Urinary bladder (tissue), 4 donors: ENCODE data around the gene GNG8. TPM values are rescaled to one million over a fixed set of nuclear protein-coding genes. Genes with fewer than 3 reads are reported as not detected.

ENCODE experiments used
- DNase-seq: peaks from one replicate; pipeline ENCODE4 v3.0.0-alpha.2; 2015; ENCODE audit errors: extremely low spot score
- H3K27ac ChIP-seq: one replicate; pipeline ENCODE4 v1.5.1; 2013; ENCODE audit warnings: low read depth, mild to moderate bottlenecking, moderate library complexity
- H3K36me3 ChIP-seq: one replicate; pipeline ENCODE4 v1.6.1; 2013; ENCODE audit warnings: mild to moderate bottlenecking, moderate library complexity; ENCODE audit not compliant: insufficient read depth
- H3K4me1 ChIP-seq: one replicate; pipeline ENCODE4 v1.6.1; 2013; ENCODE audit warnings: mild to moderate bottlenecking, moderate library complexity; ENCODE audit not compliant: insufficient read depth
- H3K4me3 ChIP-seq: one replicate; pipeline ENCODE4 v1.5.1; 2013; ENCODE audit warnings: low read depth, low read length
- WGBS: extraction: QIAGEN DNeasy Blood & Tissue Kit; methylation state at CpG from one replicate; pipeline ENCODE4 v1.1.7; 2013; 5-methylcytosine and 5-hydroxymethylcytosine counted together
- polyA plus RNA-seq: library from polyadenylated mRNA; stranded (reverse); fragments of 200-250 nt; gene quantifications from one replicate; pipeline ENCODE4 v1.2.3, GENCODE V29; 2013
- total RNA-seq: library from RNA; depleted of rRNA; stranded (reverse); fragments of >200 nt; gene quantifications from one replicate; pipeline ENCODE4 v1.2.3, GENCODE V29; 2014
- donor health status: healthy with polysubstance abuse.
- donor health status: healthy.

GNG8 gene
- total and polyA plus RNA-seq, 2 donors = not detected

DNA sequence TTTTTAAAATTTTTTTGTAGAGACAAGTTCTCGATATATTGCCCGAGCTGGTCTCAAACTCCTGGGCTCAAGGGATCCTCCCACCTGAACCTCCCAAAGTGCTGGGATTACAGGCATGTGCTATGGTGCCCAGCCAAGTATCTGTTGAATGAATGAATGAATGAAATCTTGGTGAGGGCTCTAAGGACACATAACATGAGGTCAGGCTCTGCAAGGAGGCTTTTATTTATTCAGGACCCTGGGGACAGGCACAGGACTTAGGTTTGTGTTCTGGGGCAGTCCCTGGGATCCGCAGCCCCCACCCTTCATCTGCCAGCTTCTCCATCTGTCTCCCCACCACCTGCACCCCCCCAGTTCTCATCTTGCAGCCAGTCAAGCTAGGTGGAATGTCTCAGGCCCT lies 15.7 kb downstream of the GNG8 start:
- Histone ChIP-seq H3K4me1 (no peaks in the 10 kb centered on the region), H3K4me3 (no peak overlapping the region), H3K27ac (no peak overlapping the region), H3K36me3 (no peaks in the 10 kb centered on the region)
- WGBS = 91% methylated on average over 3 of the region's 3 CpGs
- DNase-seq = no peak

DNA sequence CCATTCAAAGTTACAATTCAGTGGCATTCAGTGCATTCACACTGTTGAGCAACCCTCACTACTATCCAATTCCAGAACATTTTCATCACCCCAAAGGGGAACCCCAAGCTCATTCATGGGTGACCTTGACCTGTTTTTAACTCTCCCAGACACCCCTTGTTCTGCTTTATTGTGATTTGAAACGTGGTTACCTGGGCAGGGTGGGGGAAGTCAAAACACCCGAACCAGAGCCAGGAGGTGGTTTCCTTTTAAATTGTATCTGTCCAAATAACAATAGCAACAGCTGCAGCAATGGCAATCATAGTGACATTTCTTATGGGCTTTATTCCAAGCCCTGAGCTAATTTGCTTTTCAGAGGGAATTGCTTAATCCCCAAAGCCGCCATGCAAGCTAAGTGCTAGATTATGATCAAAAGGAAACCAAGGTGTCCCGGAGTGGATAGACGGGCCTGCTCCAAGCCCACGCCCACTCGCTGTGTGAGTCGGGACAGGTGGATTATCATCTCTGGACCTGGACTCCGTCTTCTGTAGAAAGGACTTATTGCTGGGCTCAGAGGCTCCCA lies 17.3 kb downstream of the GNG8 start:
- Histone ChIP-seq H3K4me3 (no peak overlapping the region), H3K36me3 (no peaks in the 10 kb centered on the region), H3K27ac (no peak overlapping the region), H3K4me1 (no peaks in the 10 kb centered on the region)
- WGBS = 72% methylated on average over 9 of the region's 9 CpGs
- DNase-seq = no peak

DNA sequence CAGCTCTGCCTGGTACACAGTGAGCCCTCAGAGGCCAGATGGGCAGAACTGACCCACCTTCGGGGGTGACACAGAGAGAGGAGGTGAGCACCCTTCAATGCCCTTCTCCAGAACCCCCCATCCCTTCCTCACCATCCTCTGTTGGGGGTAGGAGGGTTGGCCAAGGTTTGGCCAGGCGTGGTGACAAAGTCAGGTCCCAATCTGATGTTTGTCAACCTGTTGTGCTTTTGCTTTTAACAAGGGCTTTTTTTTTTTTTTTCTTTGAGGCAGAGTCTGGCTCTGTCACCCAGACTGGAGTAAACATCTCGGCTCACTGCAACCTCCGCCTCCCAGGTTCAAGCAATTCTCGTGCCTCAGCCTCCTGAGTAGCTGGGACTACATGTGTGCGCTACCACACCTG lies 18.4 kb downstream of the GNG8 start:
- no peaks in the 10 kb centered on the region for H3K4me1 ChIP-seq
- WGBS = 90% methylated on average over 6 of the region's 6 CpGs
- H3K4me3 ChIP-seq = no peak overlapping the region
- DNase-seq = no peak
- H3K36me3 ChIP-seq = no peaks in the 10 kb centered on the region
- no peak overlapping the region for H3K27ac ChIP-seq

DNA sequence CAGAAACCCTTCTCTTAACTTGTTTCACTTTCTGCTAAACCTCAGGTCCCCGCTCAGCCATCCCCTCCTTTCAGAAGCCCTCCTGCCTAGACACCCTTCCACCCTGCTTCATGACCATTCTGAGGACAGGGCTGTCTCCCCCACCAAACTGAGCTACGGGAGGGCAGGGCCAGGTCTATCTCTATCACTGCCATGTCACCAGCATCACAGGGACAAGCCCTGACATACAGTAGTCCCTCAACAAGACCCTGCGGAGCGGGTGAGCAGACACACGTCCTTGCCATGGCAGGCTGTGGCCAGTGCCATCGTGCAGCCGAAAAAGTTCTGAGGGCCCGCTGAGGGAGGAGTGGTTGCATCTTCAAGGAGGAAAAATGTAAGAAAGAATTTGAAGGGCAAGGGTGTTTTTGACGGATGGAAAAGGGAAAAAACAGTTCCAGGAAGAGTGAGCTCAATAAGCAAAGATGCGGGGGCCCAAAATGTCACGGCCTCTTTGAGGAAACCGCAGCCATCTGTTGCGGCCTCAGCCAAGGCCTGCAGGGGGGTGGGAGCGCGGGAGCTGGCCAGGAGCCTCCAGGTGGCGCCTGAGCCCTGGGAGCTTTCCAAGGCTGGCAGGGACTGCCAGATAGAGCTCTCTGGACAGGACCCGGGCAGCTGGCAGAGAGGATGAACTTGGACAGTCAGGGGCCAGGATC lies 19.2 kb downstream of the GNG8 start:
- DNase-seq = no peak
- Histone ChIP-seq H3K36me3 (no peaks in the 10 kb centered on the region), H3K4me1 (no peaks in the 10 kb centered on the region), H3K27ac (no peak overlapping the region), H3K4me3 (no peak overlapping the region)
- WGBS = 40% methylated on average over 17 of the region's 17 CpGs

DNA sequence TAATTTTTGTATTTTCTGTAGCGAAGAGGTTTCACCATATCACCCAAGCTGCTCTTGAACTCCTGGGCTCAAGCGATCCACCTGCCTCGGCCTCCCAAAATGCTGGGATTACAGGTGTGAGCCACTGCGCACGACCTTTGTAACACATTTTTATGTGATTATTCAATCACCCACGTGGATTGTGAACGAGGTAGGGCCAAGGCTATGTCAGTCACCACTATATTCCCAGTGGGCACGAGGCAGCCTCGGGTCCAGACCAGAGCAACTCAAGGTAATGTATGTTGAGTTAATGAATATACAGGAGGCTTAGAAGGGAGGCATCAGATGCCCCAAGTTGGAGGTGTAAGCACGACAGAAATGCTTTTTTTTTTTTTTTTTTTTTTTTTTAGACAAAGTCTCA lies 20.0 kb downstream of the GNG8 start:
- WGBS = 88% methylated on average over 10 of the region's 10 CpGs
- no peaks in the 10 kb centered on the region for H3K4me1 ChIP-seq
- H3K4me3 ChIP-seq = no peak overlapping the region
- H3K27ac ChIP-seq = no peak overlapping the region
- no peaks in the 10 kb centered on the region for H3K36me3 ChIP-seq
- no peak for DNase-seq

DNA sequence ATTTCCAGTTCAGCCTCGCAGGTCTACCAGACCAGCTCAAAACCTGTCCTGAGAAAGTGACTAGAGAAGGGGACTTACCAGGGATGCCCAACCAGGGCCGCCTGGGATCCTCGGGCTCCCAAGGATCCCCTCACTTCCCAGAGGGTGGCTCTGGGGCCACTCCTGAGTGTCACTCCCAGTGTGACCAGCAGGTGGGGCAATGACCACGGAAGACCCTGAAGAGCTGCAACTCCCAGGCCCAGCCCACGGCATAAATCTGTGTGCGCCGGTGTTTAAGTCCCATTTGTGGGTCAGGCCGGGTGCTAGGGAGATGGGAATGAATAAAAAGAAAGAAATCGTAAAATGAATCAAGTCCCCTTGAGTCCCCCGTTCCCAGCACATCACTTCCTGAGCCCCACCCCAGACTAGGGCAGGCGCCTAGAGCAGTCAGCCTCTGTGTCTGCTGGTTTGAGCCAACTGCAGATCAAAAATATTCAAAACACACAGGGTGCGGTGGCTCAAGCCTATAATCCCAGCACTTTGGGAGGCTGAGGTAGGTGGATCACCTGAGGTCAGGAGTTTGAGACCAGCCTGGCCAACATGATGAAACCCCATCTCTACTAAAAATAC lies 21.8 kb downstream of the GNG8 start:
- WGBS = 9% methylated on average over 12 of the region's 12 CpGs
- H3K4me1 ChIP-seq = no peaks in the 10 kb centered on the region
- no peak overlapping the region for H3K27ac ChIP-seq
- H3K36me3 ChIP-seq = peaks cover 2% of the 10 kb centered on the region
- no peak overlapping the region for H3K4me3 ChIP-seq
- DNase-seq = no peak

DNA sequence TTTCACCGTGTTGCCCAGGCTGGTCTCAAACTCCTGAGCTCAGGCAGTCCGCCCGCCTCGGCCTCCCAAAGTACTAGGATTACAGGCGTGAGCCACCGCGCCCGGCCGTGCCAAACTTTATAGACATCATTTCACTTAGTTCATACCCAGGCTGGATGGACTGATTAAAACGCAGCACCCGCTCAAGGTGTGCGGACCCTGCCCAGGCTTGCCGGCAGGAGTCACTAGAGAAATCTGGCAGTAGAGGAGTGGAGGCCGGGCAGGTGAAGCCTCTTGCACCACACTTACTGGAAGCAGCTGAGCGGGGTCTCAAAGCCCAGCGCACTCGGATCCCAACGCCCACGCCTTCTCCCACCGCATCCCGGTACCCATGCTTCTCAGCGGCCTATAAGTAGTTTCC lies 22.5 kb downstream of the GNG8 start:
- no peak for DNase-seq
- 87% methylated on average over 22 of the region's 22 CpGs for WGBS
- no peak overlapping the region for H3K27ac ChIP-seq

DNA sequence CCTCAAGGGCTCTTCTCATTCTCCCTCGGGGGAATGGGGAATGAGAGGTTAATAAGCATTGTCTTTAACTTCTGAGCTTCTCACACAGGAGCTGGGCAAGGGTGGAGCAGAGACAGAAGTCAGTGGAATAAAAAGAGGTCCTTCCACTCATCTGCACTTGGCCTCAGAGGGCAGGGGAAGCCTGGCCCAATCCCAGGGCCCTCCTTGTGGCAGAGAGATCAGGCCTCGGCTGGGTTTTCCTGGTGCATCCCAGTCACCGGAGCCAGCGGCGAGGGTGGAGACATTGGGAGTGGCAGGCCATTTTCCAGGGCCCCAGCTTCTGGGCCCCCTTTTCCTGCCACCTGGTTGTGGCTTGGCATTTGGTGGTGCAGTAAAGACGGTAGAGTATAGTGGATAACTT lies 24.2 kb downstream of the GNG8 start:
- DNase-seq = no peak
- Histone ChIP-seq H3K36me3 (peaks cover 2% of the 10 kb centered on the region), H3K4me3 (no peak overlapping the region), H3K27ac (no peak overlapping the region), H3K4me1 (no peaks in the 10 kb centered on the region)
- WGBS = 81% methylated on average over 6 of the region's 6 CpGs

More for the DNA sequence above, 22.5 kb downstream of the GNG8 start:
- Histone ChIP-seq H3K4me3 (no peak overlapping the region), H3K36me3 (peaks cover 2% of the 10 kb centered on the region), H3K4me1 (no peaks in the 10 kb centered on the region)

DNA sequence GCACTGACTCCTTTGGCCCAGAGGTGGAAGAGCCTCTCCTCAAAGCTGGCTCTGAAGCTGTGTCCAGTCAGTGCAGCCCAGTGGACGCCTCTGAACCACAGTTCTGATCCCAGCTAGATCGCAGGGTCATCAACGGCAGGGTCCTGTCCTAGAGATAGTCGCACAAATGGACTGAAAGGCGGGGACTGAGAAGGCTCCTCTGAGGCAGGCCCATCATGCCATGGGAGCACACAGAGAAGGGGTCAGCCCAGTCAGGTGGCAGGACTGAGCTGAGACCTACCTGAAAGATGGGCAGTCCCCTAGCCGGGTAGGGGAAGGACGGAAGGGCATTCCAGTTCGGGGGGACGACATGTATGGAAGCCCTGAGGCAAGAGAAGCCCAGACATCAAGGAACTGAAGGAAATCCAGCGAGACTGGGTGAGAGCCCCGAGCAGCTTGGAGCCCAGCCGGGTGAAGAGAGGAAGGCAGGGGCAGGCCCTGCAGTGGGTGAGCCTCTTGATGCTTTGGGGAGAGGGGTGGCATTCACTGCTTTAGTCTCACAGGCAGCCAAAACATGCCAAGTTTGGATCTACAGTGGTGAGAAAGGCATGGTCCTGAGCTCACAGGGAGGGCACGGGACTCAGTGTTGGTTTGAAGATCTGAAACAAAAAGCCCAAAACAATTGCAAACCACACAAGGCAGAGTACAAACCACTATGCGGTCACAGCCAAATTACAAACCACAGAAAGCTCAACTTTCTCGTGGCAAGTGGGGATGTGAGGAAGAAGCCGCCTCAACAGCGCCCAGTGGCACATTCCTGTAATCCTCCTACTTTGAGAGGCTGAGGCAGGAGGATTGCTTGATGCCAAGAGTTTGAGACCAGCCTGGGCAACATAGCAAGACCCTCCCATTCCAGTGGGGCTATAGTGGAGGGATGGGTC lies 24.9 kb downstream of the GNG8 start:
- H3K36me3 ChIP-seq = peaks cover 2% of the 10 kb centered on the region
- H3K4me1 ChIP-seq = no peaks in the 10 kb centered on the region
- H3K27ac ChIP-seq = no peak overlapping the region
- 73% methylated on average over 17 of the region's 17 CpGs for WGBS
- DNase-seq = no peak
- no peak overlapping the region for H3K4me3 ChIP-seq

DNA sequence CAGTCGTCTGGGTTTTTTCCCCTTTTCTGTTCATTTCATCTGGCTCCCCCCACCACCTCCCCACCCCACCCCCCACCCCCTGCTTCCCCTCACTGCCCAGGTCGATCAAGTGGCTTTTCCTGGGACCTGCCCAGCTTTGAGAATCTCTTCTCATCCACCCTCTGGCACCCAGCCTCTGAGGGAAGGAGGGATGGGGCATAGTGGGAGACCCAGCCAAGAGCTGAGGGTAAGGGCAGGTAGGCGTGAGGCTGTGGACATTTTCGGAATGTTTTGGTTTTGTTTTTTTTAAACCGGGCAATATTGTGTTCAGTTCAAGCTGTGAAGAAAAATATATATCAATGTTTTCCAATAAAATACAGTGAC lies 25.6 kb downstream of the GNG8 start:
- no peaks in the 10 kb centered on the region for H3K4me1 ChIP-seq
- 57% methylated on average over 5 of the region's 5 CpGs for WGBS
- H3K36me3 ChIP-seq = peaks cover 2% of the 10 kb centered on the region
- no peak overlapping the region for H3K27ac ChIP-seq
- DNase-seq = no peak
- no peak overlapping the region for H3K4me3 ChIP-seq

DNA sequence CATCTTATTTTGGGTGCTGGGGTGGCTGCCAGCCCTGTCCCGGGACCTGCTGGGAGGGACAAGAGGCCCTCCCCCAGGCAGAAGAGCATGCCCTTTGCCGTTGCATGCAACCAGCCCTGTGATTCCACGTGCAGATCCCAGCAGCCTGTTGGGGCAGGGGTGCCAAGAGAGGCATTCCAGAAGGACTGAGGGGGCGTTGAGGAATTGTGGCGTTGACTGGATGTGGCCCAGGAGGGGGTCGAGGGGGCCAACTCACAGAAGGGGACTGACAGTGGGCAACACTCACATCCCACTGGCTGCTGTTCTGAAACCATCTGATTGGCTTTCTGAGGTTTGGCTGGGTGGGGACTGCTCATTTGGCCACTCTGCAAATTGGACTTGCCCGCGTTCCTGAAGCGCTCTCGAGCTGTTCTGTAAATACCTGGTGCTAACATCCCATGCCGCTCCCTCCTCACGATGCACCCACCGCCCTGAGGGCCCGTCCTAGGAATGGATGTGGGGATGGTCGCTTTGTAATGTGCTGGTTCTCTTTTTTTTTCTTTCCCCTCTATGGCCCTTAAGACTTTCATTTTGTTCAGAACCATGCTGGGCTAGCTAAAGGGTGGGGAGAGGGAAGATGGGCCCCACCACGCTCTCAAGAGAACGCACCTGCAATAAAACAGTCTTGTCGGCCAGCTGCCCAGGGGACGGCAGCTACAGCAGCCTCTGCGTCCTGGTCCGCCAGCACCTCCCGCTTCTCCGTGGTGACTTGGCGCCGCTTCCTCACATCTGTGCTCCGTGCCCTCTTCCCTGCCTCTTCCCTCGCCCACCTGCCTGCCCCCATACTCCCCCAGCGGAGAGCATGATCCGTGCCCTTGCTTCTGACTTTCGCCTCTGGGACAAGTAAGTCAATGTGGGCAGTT lies 26.2 kb downstream of the GNG8 start:
- Histone ChIP-seq H3K4me1 (no peaks in the 10 kb centered on the region), H3K27ac (no peak overlapping the region), H3K36me3 (peaks cover 2% of the 10 kb centered on the region), H3K4me3 (no peak overlapping the region)
- no peak for DNase-seq
- 77% methylated on average over 30 of the region's 30 CpGs for WGBS

DNA sequence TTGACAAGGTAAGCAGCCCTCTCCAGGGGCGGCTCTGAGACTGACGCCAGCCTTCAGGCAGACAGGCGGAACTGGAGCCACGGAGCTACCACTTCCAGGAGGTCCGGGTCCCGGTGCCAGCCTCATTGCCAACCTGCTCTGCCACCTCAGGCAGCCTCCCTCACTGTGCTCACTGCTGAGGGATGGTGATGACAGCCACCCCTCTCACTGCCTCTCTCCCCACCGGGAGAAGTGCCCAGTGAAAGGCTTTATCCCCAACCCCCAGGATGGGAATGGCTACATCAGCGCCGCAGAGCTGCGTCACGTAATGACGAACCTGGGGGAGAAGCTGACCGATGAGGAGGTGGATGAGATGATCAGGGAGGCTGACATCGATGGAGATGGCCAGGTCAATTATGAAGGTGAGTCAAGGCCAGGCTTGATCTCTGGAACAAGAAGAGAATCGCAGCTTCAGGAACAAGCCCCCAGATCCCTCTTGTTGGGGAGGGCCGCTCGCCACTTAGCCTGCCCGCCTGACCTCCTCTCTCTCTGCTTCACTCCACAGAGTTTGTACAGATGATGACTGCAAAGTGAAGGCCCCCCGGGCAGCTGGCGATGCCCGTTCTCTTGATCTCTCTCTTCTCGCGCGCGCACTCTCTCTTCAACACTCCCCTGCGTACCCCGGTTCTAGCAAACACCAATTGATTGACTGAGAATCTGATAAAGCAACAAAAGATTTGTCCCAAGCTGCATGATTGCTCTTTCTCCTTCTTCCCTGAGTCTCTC lies 27.2 kb downstream of the GNG8 start:
- Histone ChIP-seq H3K27ac (no peak overlapping the region), H3K36me3 (peaks cover 2% of the 10 kb centered on the region), H3K4me1 (no peaks in the 10 kb centered on the region), H3K4me3 (no peak overlapping the region)
- WGBS = 93% methylated on average over 27 of the region's 27 CpGs
- no peak for DNase-seq
